Measurements from ENCODE around the gene SDHB. TPM values are rescaled to one million over a fixed set of nuclear protein-coding genes. Genes with fewer than 3 reads are reported as not detected.

The SDHB gene
- polyA plus RNA-seq, 1 of the 3 experiments (the other 2 are of a cell fraction) = 128 TPM

- H3K79me2 ChIP-seq (ENCODE audit: insufficient read depth) = peaks cover 18% of the 10 kb centered on the region; the same call in 1 of the 2 replicates
- H4K20me1 ChIP-seq (ENCODE audit: insufficient read depth) = peaks cover 6% of the 10 kb centered on the region; the same call in 1 of the 2 replicates
- no peak for TF ChIP-seq TAF1 (IDR thresholded peaks at IDR 0.05; ENCODE audit: borderline replicate concordance, low read depth, low read length)
- no peak for TF ChIP-seq MEF2A (IDR thresholded peaks at IDR 0.05; ENCODE audit: borderline replicate concordance, low read depth)
- ChIA-PET CTCF (interaction anchor here (1.1 to 24.3 kb wide), 8 partner anchors 9 to 421 kb away, joined by 3 to 408 read pairs (median 6); no protein-coding TSS in a partner anchor), POLR2A (no interaction called here)
- no peak for DNase-seq
- peaks cover 0 to 20% of the 10 kb centered on the region in 2 experiments; a peak in 3 of 4 replicates for H3K4me1 ChIP-seq (ENCODE audit: control insufficient read depth in 1 of 2, insufficient read depth in 2 of 2, low read depth in 1 of 2, low read length in 1 of 2)
- H3K9me2 ChIP-seq = no peaks in the 10 kb centered on the region
- H3K27ac ChIP-seq (ENCODE audit: low read depth in 2 of 2, low read length in 1 of 2) = no peak overlapping the region
- no peaks in the 10 kb centered on the region for H3K9me3 ChIP-seq
- no peak overlapping the region for H3K4me3 ChIP-seq (ENCODE audit: low read depth in 2 of 2, low read length in 1 of 2)
- no peak overlapping the region for H2AFZ ChIP-seq (ENCODE audit: low read depth)
- H3K36me3 ChIP-seq (replicated peaks in 1 of 2; ENCODE audit: control insufficient read depth in 1 of 2, insufficient read depth in 2 of 2, low read length in 1 of 2) = peaks cover 10 to 26% of the 10 kb centered on the region in 2 experiments
- no peak overlapping the region for H3K9ac ChIP-seq
- H3K27me3 ChIP-seq (ENCODE audit: insufficient read depth) = no peaks in the 10 kb centered on the region
- H3K4me2 ChIP-seq = no peak overlapping the region
- WGBS (ENCODE audit: low lambda C conversion rate) = 100% methylated on average over 1 of the region's 4 CpGs
- no peaks in the 10 kb centered on the region for H3F3A ChIP-seq (replicated peaks; ENCODE audit: insufficient read depth)
These were observed 20.4 kb downstream of the SDHB start for GRCh38 chr1:17033481-17033880.

GRCh38 chr1:17032741-17033140 is 21.1 kb downstream of the SDHB start:
- ChIA-PET POLR2A (interaction anchor here (0.8 kb wide), 2 partner anchors 55 to 66 kb away, joined by 3 read pairs; no protein-coding TSS in a partner anchor), CTCF (interaction anchor here (1.1 to 24.3 kb wide), 8 partner anchors 9 to 420 kb away, joined by 3 to 408 read pairs (median 6); no protein-coding TSS in a partner anchor)
- Histone ChIP-seq H3K9ac (no peak overlapping the region), H2AFZ (ENCODE audit: low read depth) (no peak overlapping the region), H3K4me3 (ENCODE audit: low read depth in 2 of 2, low read length in 1 of 2) (no peak overlapping the region), H3K4me1 (ENCODE audit: control insufficient read depth in 1 of 2, insufficient read depth in 2 of 2, low read depth in 1 of 2, low read length in 1 of 2) (peaks cover 0 to 20% of the 10 kb centered on the region in 2 experiments; a peak in 3 of 4 replicates), H4K20me1 (ENCODE audit: insufficient read depth) (peaks cover 6% of the 10 kb centered on the region; the same call in 1 of the 2 replicates), H3K4me2 (no peak overlapping the region), H3F3A (replicated peaks; ENCODE audit: insufficient read depth) (no peaks in the 10 kb centered on the region), H3K27me3 (ENCODE audit: insufficient read depth) (no peaks in the 10 kb centered on the region), H3K36me3 (replicated peaks in 1 of 2; ENCODE audit: control insufficient read depth in 1 of 2, insufficient read depth in 2 of 2, low read length in 1 of 2) (peaks cover 15 to 26% of the 10 kb centered on the region in 2 experiments), H3K9me2 (no peaks in the 10 kb centered on the region), H3K9me3 (no peaks in the 10 kb centered on the region), H3K27ac (ENCODE audit: low read depth in 2 of 2, low read length in 1 of 2) (peak overlapping the region in 1 of 2 experiments; percentile 29; a peak in 2 of 4 replicates), H3K79me2 (ENCODE audit: insufficient read depth) (peaks cover 12% of the 10 kb centered on the region; the same call in 1 of the 2 replicates)
- TF ChIP-seq TCF12 (IDR thresholded peaks at IDR 0.05) (no peak), FOXJ3 (CRISPR knock-in tag; IDR thresholded peaks at IDR 0.05) (no peak)
- WGBS (ENCODE audit: low lambda C conversion rate) = 100% methylated on average over 1 of the region's 3 CpGs
- DNase-seq = no peak

GRCh38 chr1:17031436-17031835 is 22.4 kb downstream of the SDHB start:
- H3K9me2 ChIP-seq = no peaks in the 10 kb centered on the region
- no peak overlapping the region for H3K9ac ChIP-seq
- no peak overlapping the region for H2AFZ ChIP-seq (ENCODE audit: low read depth)
- H3K4me2 ChIP-seq = no peak overlapping the region
- POLR2A ChIA-PET = interaction anchor here (0.9 to 1.0 kb wide), 2 partner anchors 53 to 64 kb away, joined by 3 to 5 read pairs; no protein-coding TSS in a partner anchor
- H4K20me1 ChIP-seq (ENCODE audit: insufficient read depth) = peaks cover 6% of the 10 kb centered on the region; the same call in 1 of the 2 replicates
- CTCF ChIA-PET = interaction anchor here (0.6 to 24.3 kb wide), 8 partner anchors 9 to 132 kb away, joined by 3 to 408 read pairs (median 3); partner anchors contain the start of gene ATP13A2
- peaks cover 0 to 20% of the 10 kb centered on the region in 2 experiments; a peak in 3 of 4 replicates for H3K4me1 ChIP-seq (ENCODE audit: control insufficient read depth in 1 of 2, insufficient read depth in 2 of 2, low read depth in 1 of 2, low read length in 1 of 2)
- peak; percentile 68 for DNase-seq
- 44% methylated on average over 4 of the region's 4 CpGs for WGBS (ENCODE audit: low lambda C conversion rate)
- H3K36me3 ChIP-seq (replicated peaks in 1 of 2; ENCODE audit: control insufficient read depth in 1 of 2, insufficient read depth in 2 of 2, low read length in 1 of 2) = peaks cover 26 to 30% of the 10 kb centered on the region in 2 experiments
- H3K4me3 ChIP-seq (ENCODE audit: low read depth in 2 of 2, low read length in 1 of 2) = no peak overlapping the region
- H3K9me3 ChIP-seq = no peaks in the 10 kb centered on the region
- no peaks in the 10 kb centered on the region for H3F3A ChIP-seq (replicated peaks; ENCODE audit: insufficient read depth)
- peaks cover 12% of the 10 kb centered on the region; the same call in 1 of the 2 replicates for H3K79me2 ChIP-seq (ENCODE audit: insufficient read depth)
- H3K27ac ChIP-seq (ENCODE audit: low read depth in 2 of 2, low read length in 1 of 2) = peak overlapping the region in 1 of 2 experiments; percentile 74; a peak in 3 of 4 replicates
- no peaks in the 10 kb centered on the region for H3K27me3 ChIP-seq (ENCODE audit: insufficient read depth)
- TF ChIP-seq USF1 (IDR thresholded peaks at IDR 0.05; ENCODE audit: borderline replicate concordance, low read depth) = no peak
- no peak; the same call in 1 of the 2 replicates for TF ChIP-seq RAD21 (IDR thresholded peaks at IDR 0.05; ENCODE audit: low read length)
- no peak for TF ChIP-seq ELF1 (IDR thresholded peaks at IDR 0.05)
- no peak for TF ChIP-seq EZH2phosphoT487 (IDR thresholded peaks at IDR 0.05; ENCODE audit: borderline replicate concordance, low read depth)
- TF ChIP-seq RCOR1 (IDR thresholded peaks at IDR 0.05; ENCODE audit: low read length) = peak; percentile 93
- TF ChIP-seq ZBTB33 (IDR thresholded peaks at IDR 0.05; ENCODE audit: borderline replicate concordance, low read depth) = no peak
- no peak for TF ChIP-seq YY1 (IDR thresholded peaks at IDR 0.05; ENCODE audit: low read depth)
- TF ChIP-seq EP300 (IDR thresholded peaks at IDR 0.05; ENCODE audit: borderline replicate concordance in 1 of 2, low read depth in 1 of 2, low read length in 1 of 2) = peak in 1 of 2 experiments; percentile 90; a peak in 2 of 4 replicates
- TF ChIP-seq USF2 (IDR thresholded peaks at IDR 0.05; ENCODE audit: borderline replicate concordance, low read depth, low read length) = no peak
- TF ChIP-seq POLR2AphosphoS5 (IDR thresholded peaks at IDR 0.05; ENCODE audit: low read depth, low read length) = no peak
- TF ChIP-seq TEAD4 (IDR thresholded peaks at IDR 0.05; ENCODE audit: borderline replicate concordance, insufficient read depth) = no peak
- TF ChIP-seq MAX (IDR thresholded peaks at IDR 0.05; ENCODE audit: low read depth) = no peak
- TF ChIP-seq JUND (IDR thresholded peaks at IDR 0.05) = no peak
